Mesendoderm (in vitro differentiated cells): Measurements from ENCODE around the gene NPIPB8.
"Not testable (repeated sequence)": the region's sequence is repeated elsewhere in the genome, so short reads cannot be mapped to it uniquely, and the experiment has no call there.

Source experiments
- DNase-seq: peaks from one replicate; pipeline ENCODE4 v3.0.0; 2013
- H2AK5ac ChIP-seq: 2 replicates; pipeline ENCODE4 v1.6.1; 2013; ENCODE audit warnings: low read length, inconsistent platforms
- H2BK120ac ChIP-seq: 2 replicates; pipeline ENCODE4 v1.6.1; 2013; ENCODE audit warnings: low read depth, mild to moderate bottlenecking, low read length, moderate library complexity, mixed read lengths
- H2BK15ac ChIP-seq: replicated peaks from 2 replicates; pipeline ENCODE4 v1.6.1; 2013; ENCODE audit warnings: low read depth, mild to moderate bottlenecking, moderate library complexity
- H2BK5ac ChIP-seq: 2 replicates; pipeline ENCODE4 v1.6.1; 2013; ENCODE audit warnings: low read length, inconsistent platforms
- H3K18ac ChIP-seq: 2 replicates; pipeline ENCODE4 v1.6.1; 2013; ENCODE audit warnings: mild to moderate bottlenecking, low read length, mixed read lengths
- H3K23ac ChIP-seq: one replicate; pipeline ENCODE4 v1.6.1; 2013; ENCODE audit warnings: low read length
- H3K27ac ChIP-seq: 2 replicates; pipeline ENCODE4 v1.5.1; 2013; ENCODE audit warnings: low read depth, mild to moderate bottlenecking, inconsistent platforms, low read length, moderate library complexity
- H3K27me3 ChIP-seq: 2 replicates; pipeline ENCODE4 v1.6.1; 2013; ENCODE audit warnings: low read length, control low read depth, mild to moderate bottlenecking, inconsistent platforms; ENCODE audit not compliant: insufficient read depth, poor library complexity
- H3K36me3 ChIP-seq: 2 replicates; pipeline ENCODE4 v1.6.1; 2013; ENCODE audit warnings: low read length, inconsistent platforms; ENCODE audit not compliant: control insufficient read depth, insufficient read depth
- H3K4ac ChIP-seq: one replicate; pipeline ENCODE4 v1.6.1; 2013; ENCODE audit warnings: low read depth, mild to moderate bottlenecking, low read length, moderate library complexity
- H3K4me1 ChIP-seq: 2 replicates; pipeline ENCODE4 v1.6.1; 2013; ENCODE audit warnings: low read depth, low read length, inconsistent platforms; ENCODE audit not compliant: control insufficient read depth
- H3K4me2 ChIP-seq: 2 replicates; pipeline ENCODE4 v1.6.1; 2013; ENCODE audit warnings: low read length
- H3K4me3 ChIP-seq: 2 replicates; pipeline ENCODE4 v1.5.1; 2013; ENCODE audit warnings: mild to moderate bottlenecking, low read length
- H3K56ac ChIP-seq: one replicate; pipeline ENCODE4 v1.6.1; 2013; ENCODE audit warnings: low read length
- H3K79me1 ChIP-seq: 2 replicates; pipeline ENCODE4 v1.6.1; 2013; ENCODE audit warnings: low read length, inconsistent platforms
- H3K79me2 ChIP-seq: 2 replicates; pipeline ENCODE4 v1.6.1; 2013; ENCODE audit warnings: mild to moderate bottlenecking, low read length; ENCODE audit not compliant: control insufficient read depth, insufficient read depth
- H3K9ac ChIP-seq: 2 replicates; pipeline ENCODE4 v1.6.1; 2013; ENCODE audit warnings: low read length, inconsistent platforms
- H4K5ac ChIP-seq: one replicate; pipeline ENCODE4 v1.6.1; 2013; ENCODE audit warnings: low read length
- H4K8ac ChIP-seq: one replicate; pipeline ENCODE4 v1.6.1; 2013; ENCODE audit warnings: low read depth, mild to moderate bottlenecking, control low read depth, low read length, moderate library complexity
- WGBS: extraction: QIAGEN DNeasy Blood & Tissue Kit; methylation state at CpG from one replicate; pipeline ENCODE4 v1.1.7; 2013; ENCODE audit warnings: low lambda C conversion rate, missing lambda C conversion rate; ENCODE audit not compliant: insufficient coverage; ENCODE audit errors: extremely low coverage; 5-methylcytosine and 5-hydroxymethylcytosine counted together

Gene NPIPB8

GRCh38 chr16:28597692-28598261 lies 40.1 kb upstream of the NPIPB8 start:
- H3K27ac ChIP-seq = no peak overlapping the region
- no peak overlapping the region for H3K4me3 ChIP-seq
- H3K79me1 ChIP-seq = no peaks in the 10 kb centered on the region
- H2BK15ac ChIP-seq = no peak overlapping the region
- H3K4me2 ChIP-seq = no peak overlapping the region
- H4K8ac ChIP-seq = no peak overlapping the region
- no peak overlapping the region for H2BK5ac ChIP-seq
- DNase-seq = peak; percentile 77
- no peak overlapping the region for H3K4ac ChIP-seq
- no CpG with 5 or more reads among the region's 9 CpGs for WGBS
- no peak overlapping the region for H2AK5ac ChIP-seq
- peak overlapping the region; percentile 53 for H3K56ac ChIP-seq
- no peak overlapping the region for H3K18ac ChIP-seq
- no peak overlapping the region for H2BK120ac ChIP-seq
- H3K27me3 ChIP-seq = no peaks in the 10 kb centered on the region
- H3K79me2 ChIP-seq = no peaks in the 10 kb centered on the region
- no peaks in the 10 kb centered on the region for H3K36me3 ChIP-seq
- H3K4me1 ChIP-seq = peaks cover 4% of the 10 kb centered on the region
- no peak overlapping the region for H3K9ac ChIP-seq
- H4K5ac ChIP-seq = no peak overlapping the region
- no peak overlapping the region for H3K23ac ChIP-seq

- H2AK5ac ChIP-seq, H2BK5ac ChIP-seq, H3K36me3 ChIP-seq, H3K4me1 ChIP-seq, H2BK15ac ChIP-seq, H3K27me3 ChIP-seq, H2BK120ac ChIP-seq, H4K5ac ChIP-seq, H3K79me2 ChIP-seq, H3K23ac ChIP-seq, H3K27ac ChIP-seq, H3K18ac ChIP-seq, DNase-seq, H3K79me1 ChIP-seq, H3K56ac ChIP-seq, H3K4ac ChIP-seq, H4K8ac ChIP-seq, H3K4me2 ChIP-seq, H3K9ac ChIP-seq, H3K4me3 ChIP-seq: not testable (repeated sequence)
- WGBS = no CpG with 5 or more reads among the region's 17 CpGs
Observed at GRCh38 chr16:28599377-28600285, 38.2 kb upstream of the NPIPB8 start.

GRCh38 chr16:28600965-28601364 lies 36.9 kb upstream of the NPIPB8 start:
- not testable (repeated sequence) for H3K36me3 ChIP-seq, H2BK15ac ChIP-seq, H3K79me2 ChIP-seq, H2AK5ac ChIP-seq, H3K79me1 ChIP-seq, H2BK5ac ChIP-seq, H3K18ac ChIP-seq, H3K27me3 ChIP-seq, H3K27ac ChIP-seq, DNase-seq, H3K4ac ChIP-seq, H4K5ac ChIP-seq, H3K4me1 ChIP-seq, H4K8ac ChIP-seq, H3K4me2 ChIP-seq, H3K9ac ChIP-seq, H3K4me3 ChIP-seq, H3K56ac ChIP-seq, H2BK120ac ChIP-seq, H3K23ac ChIP-seq
- WGBS = no CpG with 5 or more reads among the region's 20 CpGs

GRCh38 chr16:28601589-28601988 lies 36.3 kb upstream of the NPIPB8 start:
- not testable (repeated sequence) for H3K23ac ChIP-seq, H3K4me2 ChIP-seq, H3K27ac ChIP-seq, H3K36me3 ChIP-seq, H4K8ac ChIP-seq, H3K27me3 ChIP-seq, H3K79me2 ChIP-seq, H3K4ac ChIP-seq, H3K56ac ChIP-seq, H2BK120ac ChIP-seq, H4K5ac ChIP-seq, H3K18ac ChIP-seq, H2AK5ac ChIP-seq, H3K9ac ChIP-seq, DNase-seq, H3K79me1 ChIP-seq, H3K4me3 ChIP-seq, H2BK15ac ChIP-seq, H3K4me1 ChIP-seq, H2BK5ac ChIP-seq
- no CpG with 5 or more reads among the region's 13 CpGs for WGBS

GRCh38 chr16:28602062-28602461 lies 35.8 kb upstream of the NPIPB8 start:
- WGBS = no CpG with 5 or more reads among the region's 10 CpGs

More at GRCh38 chr16:28602062-28602461, 35.8 kb upstream of the NPIPB8 start:
- H3K79me2 ChIP-seq, H2BK15ac ChIP-seq, H3K27me3 ChIP-seq, H3K4me1 ChIP-seq, DNase-seq, H4K8ac ChIP-seq, H2AK5ac ChIP-seq, H3K9ac ChIP-seq, H3K56ac ChIP-seq, H3K23ac ChIP-seq, H2BK5ac ChIP-seq, H3K79me1 ChIP-seq, H3K4me2 ChIP-seq, H2BK120ac ChIP-seq, H3K4ac ChIP-seq, H4K5ac ChIP-seq, H3K18ac ChIP-seq, H3K36me3 ChIP-seq, H3K27ac ChIP-seq, H3K4me3 ChIP-seq: not testable (repeated sequence)
